HepG2 (cell line): ENCODE measurements around the gene INSIG1.

Experiments
- BRCA1 ChIP-seq: sonication (generic); formaldehyde crosslinking; IDR thresholded peaks from 2 replicates; pipeline ENCODE4 v1.4.0; 2020; ENCODE audit warnings: missing genetic modification reagents
- PHF8 ChIP-seq: sonication (generic); formaldehyde crosslinking; IDR thresholded peaks from 2 replicates; pipeline ENCODE4 v1.5.0; 2020; ENCODE audit warnings: missing genetic modification reagents
- POLR2A ChIP-seq, 2 experiments: IDR thresholded peaks; 2 replicates each; pipeline ENCODE4 v1.6.1; 2011; ENCODE audit warnings: low read depth in 2 of 2, low read length in 2 of 2, mild to moderate bottlenecking in 1 of 2, moderate library complexity in 1 of 2; ENCODE audit not compliant: insufficient read depth in 1 of 2
- ZBTB3 ChIP-seq: sonication (generic); formaldehyde crosslinking; IDR thresholded peaks from 2 replicates; pipeline ENCODE4 v1.4.0; 2020; ENCODE audit warnings: low read depth, mild to moderate bottlenecking, moderate library complexity, missing genetic modification reagents, borderline replicate concordance
- ZNF18 ChIP-seq: sonication (generic); formaldehyde crosslinking; IDR thresholded peaks from 2 replicates; pipeline ENCODE4 v1.8.0; 2022; ENCODE audit warnings: mild to moderate bottlenecking, missing genetic modification reagents; ENCODE audit not compliant: insufficient replicate concordance
- ZNF281 ChIP-seq: sonication (generic); formaldehyde crosslinking; IDR thresholded peaks from 2 replicates; pipeline ENCODE4 v1.4.0; 2020; ENCODE audit warnings: missing genetic modification reagents, borderline replicate concordance
- TF ChIP-seq, protein P1 (sequence below): sonication (generic); formaldehyde crosslinking; IDR thresholded peaks from 2 replicates; pipeline ENCODE4 v1.4.0; 2020; ENCODE audit warnings: missing genetic modification reagents

DNA sequence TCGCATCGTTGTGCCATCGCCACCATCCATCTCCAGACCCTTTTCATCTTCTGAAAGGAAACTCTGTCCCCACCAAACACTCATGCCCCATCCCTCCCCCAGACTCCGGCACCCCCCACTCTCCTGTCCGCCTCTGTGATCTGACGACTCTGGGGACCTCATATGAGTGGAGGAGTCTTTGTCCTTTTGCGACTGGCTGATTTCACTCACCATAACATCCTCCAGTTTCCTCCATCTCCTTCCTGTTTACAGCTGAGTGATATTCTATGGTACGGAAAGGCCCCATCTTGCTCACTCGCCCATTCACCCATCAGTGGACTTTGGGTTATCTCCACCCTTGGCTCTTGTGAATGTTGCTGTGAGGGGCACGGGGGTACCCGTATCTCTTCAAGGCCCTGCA is 11.8 kb upstream of the INSIG1 start:
- no peak for TF ChIP-seq BRCA1 (CRISPR knock-in tag)
- TF ChIP-seq, protein P1, sequence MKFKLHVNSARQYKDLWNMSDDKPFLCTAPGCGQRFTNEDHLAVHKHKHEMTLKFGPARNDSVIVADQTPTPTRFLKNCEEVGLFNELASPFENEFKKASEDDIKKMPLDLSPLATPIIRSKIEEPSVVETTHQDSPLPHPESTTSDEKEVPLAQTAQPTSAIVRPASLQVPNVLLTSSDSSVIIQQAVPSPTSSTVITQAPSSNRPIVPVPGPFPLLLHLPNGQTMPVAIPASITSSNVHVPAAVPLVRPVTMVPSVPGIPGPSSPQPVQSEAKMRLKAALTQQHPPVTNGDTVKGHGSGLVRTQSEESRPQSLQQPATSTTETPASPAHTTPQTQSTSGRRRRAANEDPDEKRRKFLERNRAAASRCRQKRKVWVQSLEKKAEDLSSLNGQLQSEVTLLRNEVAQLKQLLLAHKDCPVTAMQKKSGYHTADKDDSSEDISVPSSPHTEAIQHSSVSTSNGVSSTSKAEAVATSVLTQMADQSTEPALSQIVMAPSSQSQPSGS = no peak
- no peak for TF ChIP-seq ZNF281
- no peak for TF ChIP-seq ZNF18 (CRISPR knock-in tag)
- no peak for TF ChIP-seq POLR2A (IDR thresholded peaks at IDR 0.05; ENCODE audit: insufficient read depth in 1 of 2, low read depth in 2 of 2, low read length in 2 of 2)
- no peak for TF ChIP-seq PHF8
- no peak for TF ChIP-seq ZBTB3 (CRISPR knock-in tag)
